DND-41 (cell line): ENCODE measurements around the gene YLPM1.

Source experiments
- EZH2 ChIP-seq: IDR thresholded peaks from 3 replicates; pipeline ENCODE4 v1.6.1; 2012; ENCODE audit warnings: borderline replicate concordance, low read depth, mild to moderate bottlenecking, moderate library complexity, low read length, inconsistent platforms; ENCODE audit not compliant: severe bottlenecking
- TF ChIP-seq, protein P1 (sequence below): IDR thresholded peaks from 2 replicates; pipeline ENCODE4 v1.5.1; 2012; ENCODE audit warnings: borderline replicate concordance, low read length, moderate library complexity, mild to moderate bottlenecking; ENCODE audit not compliant: poor library complexity, severe bottlenecking; ENCODE audit errors: extremely low read depth

GRCh38 chr14:74865156-74865555 is 102.0 kb downstream of the YLPM1 start:
- TF ChIP-seq, protein P1, sequence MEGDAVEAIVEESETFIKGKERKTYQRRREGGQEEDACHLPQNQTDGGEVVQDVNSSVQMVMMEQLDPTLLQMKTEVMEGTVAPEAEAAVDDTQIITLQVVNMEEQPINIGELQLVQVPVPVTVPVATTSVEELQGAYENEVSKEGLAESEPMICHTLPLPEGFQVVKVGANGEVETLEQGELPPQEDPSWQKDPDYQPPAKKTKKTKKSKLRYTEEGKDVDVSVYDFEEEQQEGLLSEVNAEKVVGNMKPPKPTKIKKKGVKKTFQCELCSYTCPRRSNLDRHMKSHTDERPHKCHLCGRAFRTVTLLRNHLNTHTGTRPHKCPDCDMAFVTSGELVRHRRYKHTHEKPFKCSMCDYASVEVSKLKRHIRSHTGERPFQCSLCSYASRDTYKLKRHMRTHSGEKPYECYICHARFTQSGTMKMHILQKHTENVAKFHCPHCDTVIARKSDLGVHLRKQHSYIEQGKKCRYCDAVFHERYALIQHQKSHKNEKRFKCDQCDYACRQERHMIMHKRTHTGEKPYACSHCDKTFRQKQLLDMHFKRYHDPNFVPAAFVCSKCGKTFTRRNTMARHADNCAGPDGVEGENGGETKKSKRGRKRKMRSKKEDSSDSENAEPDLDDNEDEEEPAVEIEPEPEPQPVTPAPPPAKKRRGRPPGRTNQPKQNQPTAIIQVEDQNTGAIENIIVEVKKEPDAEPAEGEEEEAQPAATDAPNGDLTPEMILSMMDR, result no peak
- no peak for TF ChIP-seq EZH2
